Endothelial cell of umbilical vein (primary cell): ENCODE results near the gene SCN5A.

ENCODE experiments used
- CTCF ChIP-seq, 2 donors: IDR thresholded peaks; 1 replicate in 1 of 2; 2 replicates in 1 of 2; pipeline ENCODE4 v1.5.1; 2011; ENCODE audit warnings: low read length in 2 of 2, mild to moderate bottlenecking in 2 of 2, moderate library complexity in 2 of 2, control low read depth in 1 of 2, inconsistent platforms in 1 of 2, low read depth in 1 of 2; ENCODE audit not compliant: insufficient read depth in 1 of 2; ENCODE audit errors: extremely low read depth in 1 of 2
- FOS ChIP-seq: IDR thresholded peaks from 2 replicates; pipeline ENCODE4 v1.6.1; 2011; ENCODE audit warnings: mild to moderate bottlenecking, low read length, moderate library complexity, borderline replicate concordance; ENCODE audit not compliant: insufficient read depth

DNA sequence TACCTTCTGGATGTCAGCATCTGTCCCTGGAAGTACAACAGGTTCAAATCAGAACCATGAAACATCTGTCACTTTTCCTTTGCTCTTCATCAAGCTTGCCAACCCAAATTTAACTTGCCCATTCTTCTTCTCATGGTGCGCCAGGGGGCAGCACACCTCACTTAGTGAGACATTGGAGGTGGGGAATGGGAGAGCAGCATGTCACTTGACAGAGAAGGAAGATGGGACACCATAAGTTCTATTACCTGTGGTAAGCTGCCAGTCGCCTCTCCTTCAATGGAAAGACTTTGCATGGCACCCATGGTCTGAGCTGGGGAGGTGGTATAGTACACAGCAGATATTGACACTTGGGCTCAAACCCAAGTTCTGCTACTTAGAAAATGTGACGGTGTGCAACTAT, 2.9 kb downstream of the SCN5A start:
- TF ChIP-seq CTCF (IDR thresholded peaks at IDR 0.05; ENCODE audit: extremely low read depth in 1 of 2, insufficient read depth in 1 of 2, low read depth in 1 of 2, low read length in 2 of 2) = peak; percentile 46 to 51
- no peak for TF ChIP-seq FOS
